GM21619 (cell line): ENCODE data around the gene PRPF6.
"Not testable (repeated sequence)": the region's sequence is repeated elsewhere in the genome, so short reads cannot be mapped to it uniquely, and the experiment has no call there.

Experiments used
- ATAC-seq: cut with Tn5 transposase; IDR thresholded peaks from one replicate; pipeline ENCODE4 v1.9.1; 2021; ENCODE audit not compliant: unreplicated experiment

PRPF6 gene

DNA sequence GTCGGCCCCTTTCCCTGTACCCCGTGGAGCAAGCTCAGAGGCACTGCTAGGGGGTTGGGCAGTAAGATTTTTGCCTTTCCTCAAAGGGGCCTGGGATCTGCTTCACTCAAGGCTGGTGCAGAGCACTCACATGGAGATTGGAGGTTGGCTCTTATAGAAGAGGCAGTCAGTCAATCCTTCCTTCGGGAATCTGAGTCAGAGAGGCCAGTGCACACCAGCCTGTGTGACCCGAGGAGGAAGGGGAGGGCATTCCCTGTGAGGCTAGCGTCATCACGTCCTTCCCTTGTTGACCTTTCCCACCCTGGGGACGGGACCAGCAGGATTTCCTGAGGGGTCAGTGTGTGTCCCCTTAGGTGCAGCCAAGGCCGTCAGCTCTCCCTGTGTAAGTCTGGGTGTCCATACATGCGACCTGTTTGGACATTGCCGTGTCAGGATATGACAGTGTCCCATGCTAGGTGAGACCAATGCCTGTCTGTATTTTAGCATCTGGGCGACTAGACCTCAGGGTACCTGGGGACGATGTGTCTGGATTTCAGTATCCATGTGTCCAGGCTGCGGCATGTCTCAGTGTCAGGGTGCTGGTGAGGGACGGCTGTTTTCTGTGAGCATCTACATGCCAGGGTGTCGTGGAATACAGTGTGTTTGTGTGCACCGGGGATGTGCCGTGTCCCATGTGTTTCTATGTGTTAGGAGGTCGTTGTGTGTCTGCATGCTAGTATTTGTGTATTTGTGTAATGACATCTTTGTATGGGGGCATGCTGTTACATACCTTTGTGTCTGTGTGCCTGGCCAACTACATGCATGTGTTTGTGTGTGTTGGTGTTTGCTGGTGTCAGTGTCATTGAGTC, 8.4 kb upstream of the PRPF6 start:
- no peak for ATAC-seq

DNA sequence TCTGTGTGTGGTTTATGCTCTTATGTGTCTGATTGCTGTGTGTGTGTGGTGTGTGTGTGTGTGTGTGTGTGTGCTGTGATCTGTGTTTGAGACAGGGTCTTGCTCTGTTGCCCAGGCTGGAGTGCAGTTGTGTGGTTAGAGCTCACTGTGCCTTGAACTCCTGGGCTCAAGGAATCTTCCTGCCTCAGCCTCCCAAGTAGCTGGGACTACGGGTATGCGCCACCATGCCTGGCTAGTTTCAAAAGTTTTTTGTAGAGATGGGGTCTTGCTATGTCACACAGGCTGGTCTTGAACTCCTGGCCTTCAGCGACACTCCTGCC, 7.8 kb upstream of the PRPF6 start:
- no peak for ATAC-seq

DNA sequence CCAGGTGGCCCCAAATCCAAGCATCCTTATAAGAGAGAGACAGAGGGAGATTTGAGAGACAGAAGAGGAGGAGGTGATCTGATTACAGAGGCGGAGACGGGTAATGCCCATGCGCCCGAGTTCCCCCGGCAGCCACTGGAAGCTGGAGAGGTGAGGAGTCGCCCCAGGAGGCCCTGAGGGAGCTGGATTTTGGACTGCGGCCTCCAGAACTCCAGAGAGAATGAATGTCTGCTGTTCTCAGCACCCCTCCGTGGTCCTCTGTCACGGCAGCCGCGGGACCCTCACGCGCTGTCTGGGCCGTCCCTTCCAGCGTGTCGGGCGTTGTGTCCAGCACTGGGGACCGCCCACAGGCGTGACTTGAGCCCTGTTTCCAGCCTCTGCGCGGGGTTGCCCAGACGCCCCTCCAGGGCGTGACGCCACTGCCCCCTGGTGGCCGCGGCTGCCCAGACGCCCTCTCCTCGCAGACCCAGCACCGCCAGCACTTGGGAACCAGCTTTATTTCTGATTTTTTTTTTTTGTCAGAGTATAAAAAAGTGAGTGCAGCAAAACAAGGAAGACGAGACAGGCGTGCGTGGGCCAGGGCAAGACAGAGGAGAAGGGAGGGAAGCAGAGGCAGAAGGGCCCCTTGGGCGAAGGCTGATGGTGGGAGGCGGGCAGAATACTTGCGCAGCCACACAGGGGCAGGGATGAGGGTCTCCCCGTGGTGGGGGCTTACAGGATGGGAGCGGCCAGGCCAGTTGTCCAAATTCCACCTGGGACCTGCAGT, 7.1 kb upstream of the PRPF6 start:
- ATAC-seq, result peak; percentile 39

DNA sequence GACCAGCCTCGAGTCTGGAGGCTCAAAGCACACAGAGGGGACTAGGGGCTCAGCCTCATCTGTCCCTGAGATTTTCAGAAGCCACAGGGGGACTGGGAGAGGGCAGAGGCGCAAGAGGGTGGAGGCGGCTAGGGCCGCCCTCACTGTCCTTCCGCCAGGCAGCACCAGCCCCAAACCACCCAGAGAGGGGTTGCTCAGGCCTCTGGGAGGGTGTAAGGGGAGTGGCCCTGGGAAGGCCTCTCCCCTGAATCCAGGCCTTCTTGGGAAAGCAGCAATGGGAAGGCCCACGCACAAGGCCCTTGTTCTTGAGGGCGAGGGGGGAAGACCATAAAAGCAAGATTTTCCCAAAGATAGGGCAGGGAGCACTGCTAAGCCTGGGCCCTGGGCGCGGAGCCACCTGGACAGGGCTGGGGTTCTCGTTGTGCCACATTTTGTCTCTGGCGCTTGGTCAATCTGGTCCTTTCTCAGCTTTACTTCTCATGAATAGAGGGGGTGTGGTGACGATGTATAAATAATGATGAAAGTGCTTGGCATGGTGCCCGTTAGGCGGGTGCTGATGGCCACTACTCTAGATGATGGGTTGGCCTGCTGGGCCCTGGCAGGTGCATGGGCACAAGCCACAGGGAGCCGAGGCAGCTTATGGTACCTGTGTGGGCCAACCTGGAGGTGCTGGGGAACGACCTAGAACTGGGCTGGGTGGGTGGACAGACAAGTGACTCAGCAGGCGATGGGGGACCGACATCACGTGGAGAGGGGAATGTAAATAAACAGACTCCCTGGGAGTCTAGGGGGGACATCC, 6.3 kb upstream of the PRPF6 start:
- ATAC-seq, result no peak

DNA sequence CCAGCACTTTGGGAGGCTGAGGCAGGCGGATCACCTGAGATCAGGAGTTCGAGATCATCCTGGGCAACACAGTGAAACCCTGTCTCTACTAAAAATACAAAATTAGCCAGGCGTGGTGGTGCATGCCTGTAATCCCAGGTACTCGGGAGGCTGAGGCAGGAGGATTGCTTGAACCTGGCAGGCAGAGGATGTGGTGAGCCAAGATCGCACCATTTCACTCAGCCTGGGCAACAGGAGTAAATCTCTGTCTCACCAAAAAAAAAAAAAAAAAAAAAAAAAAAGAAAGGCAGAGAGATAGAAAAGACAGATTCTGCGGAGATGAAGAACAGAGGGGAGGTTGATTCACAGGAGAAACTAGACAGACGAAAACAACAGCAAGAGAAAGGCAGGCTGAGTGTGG, 4.4 kb upstream of the PRPF6 start:
- not testable (repeated sequence) for ATAC-seq

DNA sequence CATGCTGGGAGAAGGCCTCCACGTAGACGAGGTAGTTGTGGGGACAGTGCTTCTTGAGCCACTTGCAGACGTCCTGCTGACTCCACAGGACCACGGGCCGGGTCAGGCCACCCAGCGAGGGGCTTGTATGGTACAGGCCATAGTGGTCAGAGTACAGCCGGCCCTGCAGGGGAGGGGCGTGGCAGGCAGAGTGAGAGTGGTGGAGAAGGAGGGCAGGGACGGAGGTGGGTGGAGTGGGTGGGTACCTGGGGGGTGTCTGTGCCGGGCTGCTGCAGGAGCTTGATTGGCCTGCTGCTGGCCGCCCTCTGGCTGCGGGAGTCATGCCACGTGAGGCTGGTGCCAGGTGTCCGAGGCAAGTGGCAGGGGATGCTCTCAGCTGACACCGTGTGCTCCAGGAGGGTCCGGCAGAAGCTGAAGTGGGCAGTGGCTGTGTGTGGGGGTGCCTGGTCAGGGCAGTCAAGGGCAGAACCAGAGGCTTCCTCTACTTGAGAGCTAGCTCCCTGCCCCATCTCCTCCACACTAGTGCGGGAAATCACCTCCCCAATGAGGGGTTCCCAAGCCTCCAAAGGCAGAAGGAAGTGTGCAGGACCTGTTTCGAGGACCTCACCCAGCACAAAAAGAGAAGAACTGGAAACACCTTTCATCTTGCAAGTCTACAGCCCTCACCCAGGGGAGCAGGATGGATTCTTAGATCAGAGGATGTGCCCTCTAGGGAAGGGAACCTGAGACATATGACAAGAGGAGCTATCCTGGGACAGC, 3.8 kb upstream of the PRPF6 start:
- no peak for ATAC-seq

DNA sequence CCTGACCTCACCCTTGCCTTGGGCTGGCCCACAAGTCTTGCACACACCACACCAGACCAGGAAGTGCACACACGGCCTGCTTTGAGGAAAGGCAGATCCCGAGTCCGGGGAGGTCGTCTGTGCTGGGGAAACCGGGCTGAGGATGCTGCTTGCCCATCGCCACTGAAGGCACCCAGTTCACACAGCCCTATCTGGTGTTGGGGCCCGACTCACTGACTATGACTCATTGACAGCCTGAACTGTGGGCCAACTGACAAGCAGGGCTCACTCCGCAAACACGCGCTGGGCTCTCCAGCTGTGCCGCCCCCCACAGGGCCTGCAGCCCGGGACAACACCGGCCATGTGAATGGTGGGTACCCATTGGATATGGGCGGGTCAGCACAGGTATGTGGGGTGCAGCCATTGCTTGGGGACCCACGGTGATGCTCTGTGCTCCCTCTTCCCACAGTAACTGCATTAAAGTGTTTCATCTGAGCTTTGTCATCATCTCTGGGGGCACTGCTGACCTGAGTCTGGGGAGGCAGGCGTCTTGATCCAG, 3.1 kb upstream of the PRPF6 start:
- no peak for ATAC-seq

DNA sequence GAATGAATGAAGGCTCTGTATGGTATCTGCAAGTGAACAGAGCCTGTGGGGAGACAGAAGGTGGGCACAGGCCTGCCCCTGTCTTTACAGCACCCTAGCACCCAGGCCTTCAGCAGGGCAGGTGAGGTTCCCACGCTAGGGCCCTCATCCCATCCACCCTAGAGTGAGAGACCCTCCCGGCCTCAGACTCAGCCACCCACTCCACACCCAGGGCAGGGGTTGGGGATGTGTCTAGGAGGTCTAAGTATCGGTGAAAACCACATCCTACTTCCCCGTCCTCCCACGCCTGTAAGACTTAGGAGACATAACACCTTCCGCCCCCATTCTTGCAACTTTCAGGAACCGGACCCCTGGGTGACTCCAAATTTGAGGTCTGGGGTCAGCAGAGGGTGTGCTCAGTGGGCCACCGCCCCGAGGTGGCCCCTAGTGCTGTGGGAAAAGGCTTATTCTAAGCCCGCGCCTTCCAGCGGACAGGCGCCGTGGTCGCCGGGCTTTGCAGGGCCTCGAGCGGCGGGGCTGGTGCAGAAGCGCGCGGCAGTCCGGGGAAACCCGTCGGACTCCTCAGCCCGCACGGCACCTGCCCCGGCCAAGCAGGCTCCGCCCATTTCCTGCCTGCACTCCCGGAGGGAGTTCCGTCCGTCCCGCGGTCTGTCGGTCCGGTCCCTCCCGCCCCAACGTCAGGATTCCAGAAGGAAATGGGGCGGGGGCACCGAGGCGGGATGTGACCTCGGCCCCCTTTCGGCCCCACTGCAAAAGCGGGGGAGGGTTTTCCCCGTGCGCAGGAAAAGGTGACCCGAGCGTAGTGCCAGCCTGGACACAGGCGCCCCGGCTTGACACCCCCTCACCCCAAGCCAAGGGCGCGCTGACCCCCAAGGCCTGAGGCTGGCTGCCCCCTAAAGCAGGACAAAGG, 2.4 kb upstream of the PRPF6 start:
- peak; percentile 34 for ATAC-seq

DNA sequence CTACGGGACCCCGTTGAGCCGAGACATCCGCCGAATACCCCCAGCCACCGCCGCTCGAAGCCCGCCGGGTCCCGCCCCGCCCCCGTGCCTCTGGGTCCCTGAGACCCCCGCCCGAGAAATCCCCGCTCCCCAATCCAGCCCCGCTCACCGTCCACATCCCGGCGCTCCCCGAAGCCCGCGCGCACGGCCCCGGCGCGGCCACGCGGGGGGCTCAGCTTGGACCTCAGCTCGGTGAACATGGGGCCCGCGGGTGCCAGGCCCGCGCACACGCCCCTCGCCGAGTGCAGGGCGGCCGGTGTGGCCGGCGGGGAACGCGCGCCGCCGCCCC, 1.7 kb upstream of the PRPF6 start:
- no peak for ATAC-seq

DNA sequence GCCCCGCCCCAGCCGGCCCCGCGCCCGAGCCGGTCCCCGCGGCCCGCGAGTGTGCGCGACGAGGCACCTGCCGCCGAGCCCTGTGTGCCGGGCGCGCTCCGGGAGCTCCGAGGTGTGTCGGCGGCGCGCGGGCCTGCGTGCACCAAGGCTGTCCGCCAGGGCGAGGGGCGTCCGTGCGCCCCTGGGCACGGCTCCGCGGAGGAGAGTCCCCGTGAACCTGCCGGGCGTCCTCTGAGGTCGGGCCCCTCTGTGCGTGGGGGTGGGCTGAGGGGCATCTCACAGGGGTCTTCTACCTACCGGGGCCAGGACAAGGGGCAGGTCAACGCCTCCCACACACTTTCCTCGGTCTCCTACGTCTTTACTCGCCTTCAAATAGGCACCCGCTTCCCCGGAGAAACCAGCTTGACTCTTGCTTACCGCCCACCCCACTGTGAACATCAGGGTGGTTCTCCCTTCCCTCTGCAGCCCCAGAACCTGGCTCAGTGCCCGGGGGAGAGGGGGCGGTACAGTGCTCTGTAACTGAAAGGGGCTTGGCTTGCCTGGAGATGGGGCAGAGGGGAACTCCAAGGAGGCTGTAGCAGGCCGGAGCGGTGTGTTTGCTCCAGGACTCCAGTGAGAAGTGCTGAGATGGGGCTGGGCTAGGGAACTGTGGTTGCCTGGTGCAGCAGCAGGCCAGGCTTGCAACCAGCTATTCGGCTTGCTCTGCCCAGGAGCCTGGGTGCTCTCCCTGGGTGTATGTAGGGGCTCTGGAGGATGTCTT, 1.2 kb upstream of the PRPF6 start, which contains the start of gene SAMD10:
Gene SAMD10, minus strand, starts transcription at position 86 of the 760 bp plus-strand sequence. CDS start 175 bp downstream, outside the sequence.
- ATAC-seq, result peak; percentile 25

DNA sequence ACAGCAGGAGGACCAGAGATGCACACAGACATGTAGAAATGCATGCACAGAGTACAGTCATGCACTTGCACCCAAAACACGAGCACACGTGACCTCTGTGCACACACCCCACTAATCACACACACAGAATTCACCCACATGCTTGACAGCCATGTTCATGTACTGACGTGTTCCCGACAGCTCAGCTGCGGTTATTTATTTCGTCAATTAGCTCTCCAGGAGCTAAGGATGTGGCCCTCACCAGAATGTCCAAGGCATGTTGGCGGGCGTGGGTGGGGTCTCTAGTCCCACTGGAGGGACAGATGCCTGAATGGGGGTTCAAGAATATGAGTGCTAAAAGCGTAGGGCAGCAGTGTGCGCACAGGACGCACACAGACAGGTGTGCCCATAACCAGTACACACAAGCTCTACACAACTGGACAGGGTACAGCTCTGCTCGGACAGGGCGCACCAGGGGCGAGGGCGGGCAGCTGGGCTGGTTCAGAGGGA, 571 bp upstream of the PRPF6 start:
- peak; percentile 4 for ATAC-seq

DNA sequence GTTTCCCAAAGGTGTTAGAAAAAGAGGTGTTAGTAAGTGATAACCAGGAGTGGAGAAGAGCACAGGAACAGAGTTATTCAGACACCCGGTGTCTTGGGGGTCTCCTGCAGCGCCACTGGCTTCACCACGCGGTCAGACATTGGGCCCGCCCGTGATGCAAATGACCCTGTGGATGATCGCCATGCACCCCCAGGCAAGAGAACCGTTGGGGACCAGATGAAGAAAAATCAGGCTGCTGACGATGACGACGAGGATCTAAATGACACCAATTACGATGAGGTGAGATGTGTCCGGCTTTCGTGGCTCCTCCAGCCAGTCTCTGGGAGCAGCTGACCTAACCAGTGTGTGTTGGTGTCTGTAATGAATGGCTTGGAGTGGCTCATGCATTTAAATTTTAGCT, 2.0 kb downstream of the PRPF6 start:
- ATAC-seq, result no peak

DNA sequence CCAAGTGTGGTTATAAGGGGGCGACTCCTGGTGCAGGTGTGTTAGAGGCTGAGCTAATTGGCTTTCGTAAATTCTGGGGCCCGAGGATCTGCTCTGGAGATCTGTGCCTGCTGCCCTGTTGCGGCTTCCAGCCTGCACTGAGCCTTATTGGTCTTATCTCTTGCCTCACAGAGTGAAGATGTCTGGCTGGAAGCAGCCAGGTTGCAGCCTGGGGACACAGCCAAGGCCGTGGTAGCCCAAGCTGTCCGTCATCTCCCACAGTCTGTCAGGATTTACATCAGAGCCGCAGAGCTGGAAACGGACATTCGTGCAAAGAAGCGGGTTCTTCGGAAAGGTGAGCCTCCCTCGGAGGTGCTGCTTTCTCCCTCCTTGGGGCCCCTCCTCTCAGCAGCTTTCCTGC, 20.0 kb downstream of the PRPF6 start:
- ATAC-seq, result no peak

DNA sequence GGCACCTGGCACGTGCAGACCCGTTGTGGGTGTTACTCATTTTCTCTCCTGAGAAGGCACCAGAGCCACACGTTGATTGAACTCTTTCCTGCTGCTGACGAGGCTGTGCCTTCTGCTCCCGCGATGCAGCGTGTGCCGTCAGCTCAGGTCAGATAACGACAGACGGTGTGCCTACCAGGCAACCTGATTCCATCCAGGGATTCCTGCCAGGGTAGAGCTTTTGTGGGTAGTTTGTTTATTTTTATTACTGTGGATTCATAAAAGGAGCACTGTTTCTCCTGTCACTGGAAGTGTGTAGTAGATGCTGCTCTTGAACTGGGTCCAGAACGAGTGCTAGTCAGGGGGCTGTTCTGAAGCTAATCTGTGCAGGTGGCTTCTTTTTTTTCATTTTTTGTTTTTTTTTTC, 20.7 kb downstream of the PRPF6 start:
- no peak for ATAC-seq

DNA sequence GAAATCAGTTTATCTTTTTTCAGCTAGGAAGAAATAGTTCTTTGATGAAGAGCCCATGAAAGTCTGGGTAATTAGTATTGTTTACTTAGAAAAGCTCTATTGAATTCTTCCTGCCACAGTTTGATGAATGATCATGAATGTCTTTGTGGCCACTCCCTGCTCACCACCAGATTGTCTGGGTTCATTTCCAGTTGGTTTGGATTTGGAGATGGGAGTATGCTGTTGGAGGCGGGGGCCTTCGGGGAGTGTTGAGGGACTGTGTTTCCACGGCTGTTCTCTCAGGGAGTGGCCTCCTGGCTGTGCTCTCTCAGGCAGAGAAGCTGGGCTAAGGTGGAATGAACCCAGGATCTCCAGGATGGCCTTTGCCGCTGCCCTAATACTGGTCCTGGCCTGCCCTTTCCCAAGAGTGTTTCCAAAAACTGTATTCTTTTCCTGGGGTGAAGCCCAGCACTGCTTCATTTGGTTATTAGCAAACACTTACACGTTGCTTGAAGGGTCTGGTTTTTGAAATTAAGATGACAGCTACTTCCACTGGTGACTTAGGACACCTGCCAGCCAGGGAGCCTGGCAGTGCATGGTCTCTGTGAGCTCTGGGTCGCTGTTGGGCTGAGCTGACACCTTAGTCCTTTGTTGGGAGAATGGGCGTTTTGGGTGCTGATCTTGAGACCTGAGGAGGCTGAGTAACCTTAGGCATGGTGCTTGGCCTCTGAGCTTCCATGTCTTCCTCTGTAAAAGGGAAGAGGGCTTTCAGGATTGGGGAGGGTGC, 23.2 kb downstream of the PRPF6 start:
- no peak for ATAC-seq

DNA sequence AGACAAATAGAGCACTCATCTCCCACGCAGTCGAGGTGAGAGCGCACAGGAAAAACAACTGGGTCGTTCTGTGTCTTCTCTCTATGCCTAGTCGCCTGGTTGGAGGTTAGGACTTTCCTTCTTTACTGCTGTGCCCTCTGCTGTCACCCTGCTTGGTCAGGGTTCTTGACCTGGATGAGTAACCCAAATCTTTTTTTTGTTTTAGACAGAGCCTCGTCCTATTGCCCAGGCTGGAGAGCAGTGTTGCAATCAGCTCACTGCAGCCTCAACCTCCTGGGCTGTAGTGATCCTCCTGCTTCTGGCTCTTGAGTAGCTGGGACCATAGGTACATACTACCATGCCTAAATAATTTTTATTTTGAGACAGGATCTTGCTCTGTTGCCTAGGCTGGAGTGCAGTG, 24.5 kb downstream of the PRPF6 start:
- no peak for ATAC-seq

DNA sequence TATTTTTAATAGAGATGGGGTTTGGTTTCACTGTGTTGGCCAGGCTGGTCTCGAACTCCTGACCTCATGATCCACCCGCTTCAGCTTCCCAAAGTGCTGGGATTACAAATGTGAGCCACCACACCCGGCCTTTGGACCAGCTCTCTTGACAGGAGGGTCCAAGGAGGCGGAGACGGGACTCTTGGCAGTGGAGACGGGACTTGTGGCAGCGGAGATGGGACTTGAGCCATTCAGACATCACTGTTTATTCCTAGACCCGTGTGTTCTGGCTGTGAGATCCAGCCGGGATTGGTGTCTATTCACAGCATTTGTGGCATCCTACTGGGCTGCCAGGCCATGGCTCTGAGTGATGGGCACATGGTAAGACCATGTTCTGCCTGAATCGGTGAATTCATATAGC, 25.6 kb downstream of the PRPF6 start:
- ATAC-seq, result no peak

DNA sequence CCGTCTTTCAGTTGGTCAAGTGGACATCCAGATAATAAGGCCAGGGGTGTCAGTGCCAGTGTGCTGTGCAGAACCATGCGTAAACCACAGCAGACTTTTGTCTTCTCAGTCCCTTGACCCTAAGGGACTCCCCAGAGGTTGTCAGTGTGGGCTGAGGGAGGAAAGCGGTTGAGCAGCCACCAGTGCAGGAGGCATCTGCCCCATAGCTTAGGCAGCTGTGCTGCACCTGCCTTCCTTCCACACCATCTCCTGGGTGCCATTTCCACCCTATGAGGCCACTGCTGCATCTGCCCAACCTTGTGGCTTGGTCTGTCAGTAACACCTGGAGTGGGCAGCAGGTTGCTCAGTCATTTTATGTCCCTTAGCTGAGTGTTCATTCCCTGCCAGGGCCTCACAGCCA, 26.0 kb downstream of the PRPF6 start:
- ATAC-seq, result no peak
